H1 (cell line): ENCODE results near the gene HYDIN. TPM values are rescaled to one million over a fixed set of nuclear protein-coding genes. Genes with fewer than 3 reads are reported as not detected.
"Not testable (repeated sequence)": the region's sequence is repeated elsewhere in the genome, so short reads cannot be mapped to it uniquely, and the experiment has no call there.

Source experiments
- CTCF ChIA-PET: fragments of 300-600 bp; sonication (Branson Sonifier 250); formaldehyde crosslinking; loops from one replicate; lab custom pipeline; 2021; ENCODE audit not compliant: partially characterized antibody; lab: Charles Lee
- POLR2A ChIA-PET: fragments of 300-600 bp; sonication (Branson Sonifier 250); formaldehyde crosslinking; loops from one replicate; lab custom pipeline; 2021; ENCODE audit warnings: inconsistent platforms; ENCODE audit not compliant: partially characterized antibody; lab: Charles Lee
- DNase-seq, 2 experiments: peaks; one replicate each; pipeline versions ENCODE4 v3.0.0 to v3.0.0-alpha.2; 2010 to 2022; ENCODE audit warnings: low spot score in 2 of 2, low read depth in 1 of 2, mixed read lengths in 1 of 2
- FAIRE-seq: peaks from 2 replicates; lab custom pipeline; 2011; peaks lifted over from hg19 to GRCh38; lab: Jason Lieb, UNC
- H2AFZ ChIP-seq: 2 replicates; pipeline ENCODE4 v1.8.1; 2012; ENCODE audit warnings: low read length, inconsistent platforms
- H2AK5ac ChIP-seq: 2 replicates; pipeline ENCODE4 v1.6.1; 2013; ENCODE audit warnings: low read depth, low read length
- H2BK120ac ChIP-seq: replicated peaks from 2 replicates; pipeline ENCODE3; 2013; ENCODE audit warnings: low read depth, low read length, inconsistent platforms
- H2BK12ac ChIP-seq: 2 replicates; pipeline ENCODE4 v1.6.1; 2013; ENCODE audit warnings: low read depth, low read length
- H2BK15ac ChIP-seq: 2 replicates; pipeline ENCODE4 v1.6.1; 2013; ENCODE audit warnings: low read length
- H2BK20ac ChIP-seq: 2 replicates; pipeline ENCODE4 v1.6.1; 2013; ENCODE audit warnings: low read length
- H2BK5ac ChIP-seq: 2 replicates; pipeline ENCODE4 v1.6.1; 2013; ENCODE audit warnings: low read depth, low read length
- H3K14ac ChIP-seq: 2 replicates; pipeline ENCODE4 v1.6.1; 2013; ENCODE audit warnings: inconsistent platforms; ENCODE audit not compliant: insufficient read length
- H3K18ac ChIP-seq: 2 replicates; pipeline ENCODE4 v1.6.1; 2013; ENCODE audit warnings: low read length; ENCODE audit errors: extremely low read depth
- H3K23ac ChIP-seq: 2 replicates; pipeline ENCODE4 v1.6.1; 2013; ENCODE audit warnings: inconsistent platforms; ENCODE audit not compliant: insufficient read length
- H3K23me2 ChIP-seq: 2 replicates; pipeline ENCODE4 v1.6.1; 2013; ENCODE audit warnings: low read depth, low read length
- H3K27ac ChIP-seq: 2 replicates; pipeline ENCODE4 v1.6.1; 2011; ENCODE audit warnings: low read depth, low read length, inconsistent platforms
- H3K27me3 ChIP-seq, 4 experiments: replicated peaks in 1 of 4; 1 replicate in 1 of 4; 2 replicates in 3 of 4; pipeline versions ENCODE4 v1.6.1 to v1.8.1; 2011 to 2013; ENCODE audit warnings: low read length in 3 of 4, mild to moderate bottlenecking in 3 of 4, inconsistent platforms in 2 of 4, mixed read lengths in 2 of 4, moderate library complexity in 1 of 4; ENCODE audit not compliant: control insufficient read depth in 3 of 4, insufficient read depth in 3 of 4; ENCODE audit errors: extremely low read depth in 1 of 4
- H3K36me3 ChIP-seq, 4 experiments: 2 replicates each; pipeline versions ENCODE4 v1.6.1 to v1.8.1; 2011 to 2013; ENCODE audit warnings: mild to moderate bottlenecking in 4 of 4, low read length in 3 of 4, moderate library complexity in 2 of 4, control low read depth in 1 of 4, inconsistent platforms in 1 of 4; ENCODE audit not compliant: insufficient read depth in 4 of 4, control insufficient read depth in 2 of 4
- H3K4ac ChIP-seq: replicated peaks from 2 replicates; pipeline ENCODE3; 2013; ENCODE audit warnings: low read length, low read depth, mixed read lengths, inconsistent platforms; ENCODE audit not compliant: insufficient read length
- H3K4me1 ChIP-seq, 4 experiments: replicated peaks in 1 of 4; 1 replicate in 1 of 4; 2 replicates in 3 of 4; pipeline versions ENCODE4 v1.6.1 to v1.8.1; 2011 to 2013; ENCODE audit warnings: low read length in 3 of 4, inconsistent platforms in 2 of 4, mixed read lengths in 1 of 4; ENCODE audit not compliant: insufficient read depth in 4 of 4, control insufficient read depth in 3 of 4
- H3K4me2 ChIP-seq, 2 experiments: 2 replicates each; pipeline versions ENCODE4 v1.6.1 to v1.8.1; 2011 to 2013; ENCODE audit warnings: low read depth in 2 of 2, low read length in 2 of 2, control low read depth in 1 of 2, inconsistent platforms in 1 of 2, mild to moderate bottlenecking in 1 of 2; ENCODE audit not compliant: insufficient read depth in 1 of 2
- H3K4me3 ChIP-seq, 4 experiments: fragments of 200-600, 300-600 bp in 1 of 4; sonication (generic), shearing (Covaris generic), sonication (Bioruptor Twin) in 1 of 4; 2 replicates each; pipeline versions ENCODE4 v1.5.1 to v1.8.1; 2011 to 2016; ENCODE audit warnings: low read length in 4 of 4, low read depth in 3 of 4, control low read depth in 2 of 4, inconsistent platforms in 2 of 4, mild to moderate bottlenecking in 2 of 4, mixed read lengths in 1 of 4, moderate library complexity in 1 of 4; ENCODE audit not compliant: insufficient read depth in 2 of 4; ENCODE audit errors: extremely low read depth in 1 of 4
- H3K56ac ChIP-seq: replicated peaks from 2 replicates; pipeline ENCODE3; 2013; ENCODE audit warnings: low read depth, mild to moderate bottlenecking, mixed read lengths, low read length, inconsistent platforms; ENCODE audit not compliant: insufficient read length
- H3K79me1 ChIP-seq: 2 replicates; pipeline ENCODE4 v1.6.1; 2013; ENCODE audit warnings: low read depth, low read length, control low read depth
- H3K79me2 ChIP-seq, 2 experiments: 2 replicates each; pipeline versions ENCODE4 v1.6.1 to v1.8.1; 2012 to 2013; ENCODE audit warnings: low read length in 2 of 2, mild to moderate bottlenecking in 2 of 2, inconsistent platforms in 1 of 2; ENCODE audit not compliant: insufficient read depth in 2 of 2, control insufficient read depth in 1 of 2
- H3K9ac ChIP-seq, 4 experiments: replicated peaks in 1 of 4; 1 replicate in 1 of 4; 2 replicates in 3 of 4; pipeline versions ENCODE4 v1.6.1 to v1.8.1; 2011 to 2013; ENCODE audit warnings: low read depth in 3 of 4, low read length in 3 of 4, control low read depth in 2 of 4, mild to moderate bottlenecking in 2 of 4, moderate library complexity in 2 of 4, inconsistent platforms in 1 of 4; ENCODE audit errors: extremely low read depth in 1 of 4
- H3K9me3 ChIP-seq, 2 experiments: 2 replicates each; pipeline versions ENCODE4 v1.6.1 to v1.8.1; 2012 to 2013; ENCODE audit warnings: mild to moderate bottlenecking in 2 of 2, moderate library complexity in 2 of 2, control low read depth in 1 of 2, inconsistent platforms in 1 of 2, low read depth in 1 of 2, low read length in 1 of 2, mixed read lengths in 1 of 2; ENCODE audit not compliant: insufficient read depth in 2 of 2
- H4K20me1 ChIP-seq, 2 experiments: replicated peaks in 1 of 2; 2 replicates each; pipeline versions ENCODE3 to v1.8.1; 2011 to 2013; ENCODE audit warnings: inconsistent platforms in 2 of 2, low read length in 2 of 2, mild to moderate bottlenecking in 1 of 2; ENCODE audit not compliant: insufficient read depth in 2 of 2, control insufficient read depth in 1 of 2
- H4K5ac ChIP-seq: 2 replicates; pipeline ENCODE4 v1.6.1; 2013; ENCODE audit warnings: low read length, low read depth, mixed read lengths, inconsistent platforms; ENCODE audit not compliant: insufficient read length
- H4K8ac ChIP-seq: 2 replicates; pipeline ENCODE4 v1.8.0; 2013; ENCODE audit warnings: mild to moderate bottlenecking, moderate library complexity, low read length, inconsistent platforms; ENCODE audit not compliant: insufficient read depth; ENCODE audit errors: extremely low read depth
- H4K91ac ChIP-seq: replicated peaks from 2 replicates; pipeline ENCODE3; 2013; ENCODE audit warnings: low read length, mixed read lengths, inconsistent platforms; ENCODE audit not compliant: insufficient read length
- WGBS, 2 experiments: shearing (Covaris generic) in 1 of 2; methylation state at CpG; one replicate each; pipeline versions ENCODE4 v1.1.6 to v1.1.7; 2013 to 2015; ENCODE audit warnings: low lambda C conversion rate in 2 of 2, mixed read lengths in 2 of 2, inconsistent platforms in 1 of 2, low coverage in 1 of 2, missing lambda C conversion rate in 1 of 2; ENCODE audit not compliant: insufficient replicate concordance in 2 of 2, insufficient coverage in 1 of 2, insufficient read length in 1 of 2; ENCODE audit errors: extremely low coverage in 1 of 2, missing lambda C conversion rate in 1 of 2; 5-methylcytosine and 5-hydroxymethylcytosine counted together
- polyA plus RNA-seq, 7 experiments: library from polyadenylated mRNA; depleted of rRNA in 3 of 7; stranded (reverse) in 5 of 7; unstranded in 2 of 7; fragments of >200 nt in 5 of 7; fragments of 200-250 nt in 2 of 7; gene quantifications; 1 replicate in 5 of 7; 2 replicates in 1 of 7; 4 replicates in 1 of 7; pipeline versions ENCODE4 v1.2.1 to v1.2.3, GENCODE V29; 2011 to 2013; ENCODE audit warnings: missing spikeins in 2 of 7, mixed read lengths in 2 of 7
- total RNA-seq: library from RNA; stranded (reverse); fragmentation: NEBNext Ultra II Directional; extraction: Animal tissue kit (Norgen Biotek cat#: 25700); gene quantifications from 2 replicates; pipeline ENCODE4 v1.2.1, GENCODE V29; 2021

HYDIN gene
- total and polyA plus RNA-seq, 2 of the 8 experiments (the other 6 are each of a cell fraction or from before 2014, with no cell fraction given), result 1.1 to 1.8 TPM

GRCh38 chr16:71015419-71015818 lies 215.1 kb downstream of the HYDIN start:
- H4K8ac ChIP-seq, H3K27me3 ChIP-seq, H3K9ac ChIP-seq, H2AFZ ChIP-seq, H2AK5ac ChIP-seq, H4K20me1 ChIP-seq, H4K91ac ChIP-seq, H3K23me2 ChIP-seq, H2BK120ac ChIP-seq, H3K79me2 ChIP-seq, H3K18ac ChIP-seq, H3K9me3 ChIP-seq, POLR2A ChIA-PET, H4K5ac ChIP-seq, H3K36me3 ChIP-seq, H3K4me3 ChIP-seq, H3K4me1 ChIP-seq, DNase-seq, H2BK15ac ChIP-seq, CTCF ChIA-PET, FAIRE-seq, H3K56ac ChIP-seq, H3K27ac ChIP-seq, H2BK12ac ChIP-seq, H3K79me1 ChIP-seq, H3K4ac ChIP-seq, H3K14ac ChIP-seq, H3K23ac ChIP-seq, H2BK5ac ChIP-seq, H2BK20ac ChIP-seq, H3K4me2 ChIP-seq: not testable (repeated sequence)
- WGBS, 2 experiments, result 90% methylated on average over 3 of the region's 10 CpGs; no CpG with 5 or more reads in 1 of the 2 experiments
